Endothelial cell of umbilical vein (primary cell): ENCODE results near the gene DAB1. TPM values are rescaled to one million over a fixed set of nuclear protein-coding genes. Genes with fewer than 3 reads are reported as not detected.

Source experiments
- BruUV-seq: library from RNA; stranded (reverse); fragments of 400-500 nt; replicated peaks from 2 replicates; lab custom pipeline; 2021; lab: Mats Ljungman, UMichigan
- CTCF ChIA-PET: fragments of 300-600, 350-600 bp; sonication (Branson Sonifier 250); formaldehyde crosslinking; loops from one replicate; lab custom pipeline; 2021; ENCODE audit warnings: antibody characterized with exemption, inconsistent platforms; lab: Charles Lee
- POLR2A ChIA-PET: fragments of 300-600, 350-600 bp; sonication (Branson Sonifier 250); formaldehyde crosslinking; loops from one replicate; lab custom pipeline; 2021; ENCODE audit warnings: antibody characterized with exemption, inconsistent platforms; lab: Charles Lee
- DNase-seq: peaks from one replicate; pipeline ENCODE4 v3.0.0-alpha.2; 2011; ENCODE audit warnings: low read depth, low spot score
- FAIRE-seq: peaks from 2 replicates; lab custom pipeline; 2011; peaks lifted over from hg19 to GRCh38; lab: Jason Lieb, UNC
- H2AFZ ChIP-seq: 2 replicates; pipeline ENCODE4 v1.6.0; 2012; ENCODE audit warnings: low read depth, low read length, control low read depth, inconsistent platforms
- H3K27ac ChIP-seq: 2 replicates; pipeline ENCODE4 v1.5.1; 2011; ENCODE audit warnings: low read depth, mild to moderate bottlenecking, control low read depth, low read length, moderate library complexity; ENCODE audit not compliant: insufficient read depth
- H3K27me3 ChIP-seq, 2 experiments: 2 replicates each; pipeline versions ENCODE4 v1.6.0 to v1.6.1; 2011; ENCODE audit warnings: low read length in 2 of 2, mixed read lengths in 1 of 2; ENCODE audit not compliant: control insufficient read depth in 2 of 2, insufficient read depth in 2 of 2
- H3K36me3 ChIP-seq, 2 experiments: 2 replicates in 1 of 2; 3 replicates in 1 of 2; pipeline ENCODE4 v1.5.1; 2011; ENCODE audit warnings: low read length in 2 of 2, mild to moderate bottlenecking in 1 of 2, moderate library complexity in 1 of 2; ENCODE audit not compliant: control insufficient read depth in 2 of 2, insufficient read depth in 2 of 2; ENCODE audit errors: extremely low read depth in 1 of 2
- H3K4me1 ChIP-seq: 3 replicates; pipeline ENCODE4 v1.5.1; 2011; ENCODE audit warnings: mild to moderate bottlenecking, low read length; ENCODE audit not compliant: control insufficient read depth, insufficient read depth; ENCODE audit errors: extremely low read depth
- H3K4me2 ChIP-seq: 2 replicates; pipeline ENCODE4 v1.6.1; 2011; ENCODE audit warnings: low read length, control low read depth, mixed read lengths; ENCODE audit not compliant: insufficient read depth
- H3K4me3 ChIP-seq, 3 experiments: fragments of 200-600 bp in 1 of 3; sonication (generic), shearing (Covaris generic) in 1 of 3; replicated peaks in 1 of 3; 2 replicates each; pipeline ENCODE4 v1.5.1; 2011 to 2016; ENCODE audit warnings: control low read depth in 3 of 3, low read length in 3 of 3, mild to moderate bottlenecking in 2 of 3, inconsistent platforms in 1 of 3, low read depth in 1 of 3, moderate library complexity in 1 of 3; ENCODE audit not compliant: insufficient read depth in 1 of 3
- H3K79me2 ChIP-seq: 2 replicates; pipeline ENCODE4 v1.6.0; 2012; ENCODE audit warnings: low read length, inconsistent platforms; ENCODE audit not compliant: control insufficient read depth, insufficient read depth
- H3K9ac ChIP-seq: replicated peaks from 2 replicates; pipeline ENCODE3; 2011; ENCODE audit warnings: low read length, control low read depth; ENCODE audit not compliant: insufficient read depth; ENCODE audit errors: extremely low read depth
- H3K9me1 ChIP-seq: replicated peaks from 3 replicates; pipeline ENCODE4 v1.6.0; 2011; ENCODE audit warnings: mild to moderate bottlenecking, low read length; ENCODE audit not compliant: control insufficient read depth, insufficient read depth; ENCODE audit errors: extremely low read depth
- H3K9me3 ChIP-seq: replicated peaks from 2 replicates; pipeline ENCODE4 v1.5.1; 2012; ENCODE audit warnings: low read length, inconsistent platforms; ENCODE audit not compliant: control insufficient read depth, insufficient read depth
- H4K20me1 ChIP-seq: replicated peaks from 2 replicates; pipeline ENCODE3; 2011; ENCODE audit warnings: mild to moderate bottlenecking, low read length; ENCODE audit not compliant: control insufficient read depth, insufficient read depth; ENCODE audit errors: extremely low read depth
- EZH2 ChIP-seq: IDR thresholded peaks from 2 replicates; pipeline ENCODE4 v1.6.1; 2012; ENCODE audit warnings: borderline replicate concordance, low read depth, mild to moderate bottlenecking, moderate library complexity, low read length, inconsistent platforms; ENCODE audit not compliant: severe bottlenecking
- FOS ChIP-seq: IDR thresholded peaks from 2 replicates; pipeline ENCODE4 v1.6.1; 2011; ENCODE audit warnings: mild to moderate bottlenecking, low read length, moderate library complexity, borderline replicate concordance; ENCODE audit not compliant: insufficient read depth
- GATA2 ChIP-seq: IDR thresholded peaks from 2 replicates; pipeline ENCODE4 v1.7.0; 2011; ENCODE audit warnings: low read depth, mild to moderate bottlenecking, moderate library complexity, mixed read lengths, low read length; ENCODE audit not compliant: insufficient read length, insufficient read depth
- JUN ChIP-seq: IDR thresholded peaks from 2 replicates; pipeline ENCODE4 v1.6.1; 2011; ENCODE audit warnings: borderline replicate concordance, low read depth; ENCODE audit not compliant: insufficient read length, insufficient read depth
- MYC ChIP-seq: IDR thresholded peaks from one replicate; pipeline ENCODE4 v1.6.1; 2011; ENCODE audit warnings: mild to moderate bottlenecking, low read depth, low read length
- POLR2A ChIP-seq: IDR thresholded peaks from 2 replicates; pipeline ENCODE4 v1.6.1; 2012; ENCODE audit warnings: low read depth, mild to moderate bottlenecking, control low read depth, low read length
- POLR2AphosphoS5 ChIP-seq: IDR thresholded peaks from 2 replicates; pipeline ENCODE4 v1.6.1; 2012; ENCODE audit warnings: low read depth, mild to moderate bottlenecking, control low read depth, low read length, moderate library complexity; ENCODE audit not compliant: insufficient read depth
- dilution Hi-C: fragments of 300-500 bp; cut with MboI; formaldehyde crosslinking; loops from one replicate; pipeline ENCODE4 v1.15.0; 2019; ENCODE audit warnings: low sequenced_read_pairs; ENCODE audit not compliant: extremely low pct_ligation_motif_present
- intact Hi-C: fragments of 100-400 bp; cut with micrococcal nuclease; formaldehyde crosslinking; loops from one replicate; pipeline ENCODE4 v1.10.0; 2022
- polyA plus RNA-seq, 4 experiments: library from polyadenylated mRNA; depleted of rRNA in 3 of 4; stranded (reverse) in 3 of 4; unstranded in 1 of 4; fragments of >200 nt; gene quantifications; 2 replicates each; pipeline versions ENCODE4 v1.2.1 to v1.2.3, GENCODE V29; 2011 to 2012; ENCODE audit warnings: missing spikeins in 1 of 4
- total RNA-seq: library from RNA; stranded (reverse); gene quantifications from 2 replicates; pipeline ENCODE4 v1.2.3, GENCODE V29; 2021
- TF ChIP-seq, protein P1 (sequence below): IDR thresholded peaks from 2 replicates; pipeline ENCODE4 v1.6.1; 2011; ENCODE audit not compliant: insufficient read depth, insufficient read length
- TF ChIP-seq, protein P2 (sequence below), 2 donors: IDR thresholded peaks; 1 replicate in 1 of 2; 2 replicates in 1 of 2; pipeline ENCODE4 v1.5.1; 2011; ENCODE audit warnings: low read length in 2 of 2, mild to moderate bottlenecking in 2 of 2, moderate library complexity in 2 of 2, control low read depth in 1 of 2, inconsistent platforms in 1 of 2, low read depth in 1 of 2; ENCODE audit not compliant: insufficient read depth in 1 of 2; ENCODE audit errors: extremely low read depth in 1 of 2

DAB1 gene
- total and polyA plus RNA-seq, 2 donors (not counting 3 experiments of a cell fraction or from before 2014, with no cell fraction given) = not detected

DNA sequence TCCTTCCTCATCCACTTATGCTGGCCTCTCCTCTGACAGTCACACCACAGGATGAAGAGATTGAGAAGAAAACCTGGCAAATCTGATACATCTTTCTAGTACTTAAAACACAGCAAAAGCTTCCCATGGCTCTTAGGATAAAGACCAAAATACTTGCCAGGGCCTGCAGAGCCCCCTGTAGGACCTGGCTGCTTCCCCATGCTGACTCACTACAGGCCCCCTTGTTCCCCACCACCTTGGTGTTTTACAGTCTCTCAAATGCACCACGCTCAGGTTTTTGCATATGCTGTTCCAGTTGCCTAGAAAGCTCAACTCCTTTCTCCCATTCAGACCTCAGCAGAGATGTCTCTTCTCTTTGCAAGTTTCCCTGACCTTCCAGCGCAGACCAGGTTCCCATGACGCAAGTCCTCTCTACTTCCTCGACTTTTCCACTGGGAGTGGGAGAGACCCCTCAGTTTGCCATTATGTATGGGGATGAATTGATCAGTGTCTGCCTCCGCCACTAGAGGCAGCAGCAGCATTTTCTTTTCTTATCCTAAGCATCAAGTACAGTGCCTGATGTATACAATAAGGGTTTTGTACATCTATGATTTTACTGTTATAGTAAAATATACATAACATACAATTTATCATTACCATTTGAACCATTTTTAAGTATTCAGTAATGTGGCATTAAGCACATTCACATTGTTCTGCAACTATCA, 344.3 kb downstream of the DAB1 start:
- TF ChIP-seq, protein P1, sequence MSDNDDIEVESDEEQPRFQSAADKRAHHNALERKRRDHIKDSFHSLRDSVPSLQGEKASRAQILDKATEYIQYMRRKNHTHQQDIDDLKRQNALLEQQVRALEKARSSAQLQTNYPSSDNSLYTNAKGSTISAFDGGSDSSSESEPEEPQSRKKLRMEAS = no peak
- TF ChIP-seq EZH2 (no peak), MYC (no peak), POLR2AphosphoS5 (no peak), GATA2 (no peak), JUN (no peak), POLR2A (no peak), FOS (no peak)
- TF ChIP-seq, protein P2, sequence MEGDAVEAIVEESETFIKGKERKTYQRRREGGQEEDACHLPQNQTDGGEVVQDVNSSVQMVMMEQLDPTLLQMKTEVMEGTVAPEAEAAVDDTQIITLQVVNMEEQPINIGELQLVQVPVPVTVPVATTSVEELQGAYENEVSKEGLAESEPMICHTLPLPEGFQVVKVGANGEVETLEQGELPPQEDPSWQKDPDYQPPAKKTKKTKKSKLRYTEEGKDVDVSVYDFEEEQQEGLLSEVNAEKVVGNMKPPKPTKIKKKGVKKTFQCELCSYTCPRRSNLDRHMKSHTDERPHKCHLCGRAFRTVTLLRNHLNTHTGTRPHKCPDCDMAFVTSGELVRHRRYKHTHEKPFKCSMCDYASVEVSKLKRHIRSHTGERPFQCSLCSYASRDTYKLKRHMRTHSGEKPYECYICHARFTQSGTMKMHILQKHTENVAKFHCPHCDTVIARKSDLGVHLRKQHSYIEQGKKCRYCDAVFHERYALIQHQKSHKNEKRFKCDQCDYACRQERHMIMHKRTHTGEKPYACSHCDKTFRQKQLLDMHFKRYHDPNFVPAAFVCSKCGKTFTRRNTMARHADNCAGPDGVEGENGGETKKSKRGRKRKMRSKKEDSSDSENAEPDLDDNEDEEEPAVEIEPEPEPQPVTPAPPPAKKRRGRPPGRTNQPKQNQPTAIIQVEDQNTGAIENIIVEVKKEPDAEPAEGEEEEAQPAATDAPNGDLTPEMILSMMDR (IDR thresholded peaks at IDR 0.05; ENCODE audit: extremely low read depth in 1 of 2, insufficient read depth in 1 of 2, low read depth in 1 of 2, low read length in 2 of 2) = no peak
- POLR2A ChIA-PET = no interaction called here
- BruUV-seq = no TSS peak
- dilution Hi-C loops (no loop called here), intact Hi-C loops (no loop called here)
- no peaks in the 10 kb centered on the region for H3K9me3 ChIP-seq
- no peak overlapping the region for H3K4me2 ChIP-seq
- no peak overlapping the region for H3K4me3 ChIP-seq
- no peaks in the 10 kb centered on the region for H3K9me1 ChIP-seq
- H3K36me3 ChIP-seq = no peaks in the 10 kb centered on the region
- no peaks in the 10 kb centered on the region for H3K4me1 ChIP-seq
- CTCF ChIA-PET = no interaction called here
- no peaks in the 10 kb centered on the region for H4K20me1 ChIP-seq
- DNase-seq (no peak), FAIRE-seq (no peak)
- no peak overlapping the region for H2AFZ ChIP-seq
- H3K9ac ChIP-seq = no peak overlapping the region
- no peaks in the 10 kb centered on the region for H3K79me2 ChIP-seq
- H3K27ac ChIP-seq = no peak overlapping the region
- no peaks in the 10 kb centered on the region for H3K27me3 ChIP-seq
